ENCODE measurements around the gene ESRP2. TPM values are rescaled to one million over a fixed set of nuclear protein-coding genes. Genes with fewer than 3 reads are reported as not detected.

Gene ESRP2
- total RNA-seq, 1 donor from 2014 or later = 5.4 TPM

- Mint-ChIP-seq H3K4me1 (no peaks in the 10 kb centered on the region), H3K4me3 (no peak overlapping the region), H3K27ac (no peak overlapping the region), H3K36me3 (peaks cover 47% of the 10 kb centered on the region), H3K27me3 (ENCODE audit: insufficient read depth, low read depth) (no peaks in the 10 kb centered on the region), H3K9me3 (peaks cover 2% of the 10 kb centered on the region)
- Histone ChIP-seq H3K36me3 (peaks cover 7% of the 10 kb centered on the region), H3K4me2 (no peak overlapping the region), H3K4me1 (no peaks in the 10 kb centered on the region), H2AFZ (replicated peaks) (no peak overlapping the region), H3K27ac (no peak overlapping the region), H4K20me1 (ENCODE audit: low read depth) (no peaks in the 10 kb centered on the region), H3K9ac (no peak overlapping the region), H3K27me3 (no peaks in the 10 kb centered on the region), H3K4me3 (no peak overlapping the region), H3K9me3 (ENCODE audit: low read depth) (no peaks in the 10 kb centered on the region), H3F3A (ENCODE audit: low read depth) (no peaks in the 10 kb centered on the region), H3K79me2 (ENCODE audit: low read depth) (no peaks in the 10 kb centered on the region)
- DNase-seq (ENCODE audit: low spot score) = no peak
- TF ChIP-seq, protein P1, sequence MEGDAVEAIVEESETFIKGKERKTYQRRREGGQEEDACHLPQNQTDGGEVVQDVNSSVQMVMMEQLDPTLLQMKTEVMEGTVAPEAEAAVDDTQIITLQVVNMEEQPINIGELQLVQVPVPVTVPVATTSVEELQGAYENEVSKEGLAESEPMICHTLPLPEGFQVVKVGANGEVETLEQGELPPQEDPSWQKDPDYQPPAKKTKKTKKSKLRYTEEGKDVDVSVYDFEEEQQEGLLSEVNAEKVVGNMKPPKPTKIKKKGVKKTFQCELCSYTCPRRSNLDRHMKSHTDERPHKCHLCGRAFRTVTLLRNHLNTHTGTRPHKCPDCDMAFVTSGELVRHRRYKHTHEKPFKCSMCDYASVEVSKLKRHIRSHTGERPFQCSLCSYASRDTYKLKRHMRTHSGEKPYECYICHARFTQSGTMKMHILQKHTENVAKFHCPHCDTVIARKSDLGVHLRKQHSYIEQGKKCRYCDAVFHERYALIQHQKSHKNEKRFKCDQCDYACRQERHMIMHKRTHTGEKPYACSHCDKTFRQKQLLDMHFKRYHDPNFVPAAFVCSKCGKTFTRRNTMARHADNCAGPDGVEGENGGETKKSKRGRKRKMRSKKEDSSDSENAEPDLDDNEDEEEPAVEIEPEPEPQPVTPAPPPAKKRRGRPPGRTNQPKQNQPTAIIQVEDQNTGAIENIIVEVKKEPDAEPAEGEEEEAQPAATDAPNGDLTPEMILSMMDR (IDR thresholded peaks at IDR 0.05) = no peak
- TF ChIP-seq EZH2 (IDR thresholded peaks at IDR 0.05) (no peak), EZH2phosphoT487 (IDR thresholded peaks at IDR 0.05) (no peak)
These were observed 49.0 kb downstream of the ESRP2 start for GRCh38 chr16:68186877-68187276.

- Histone ChIP-seq H2AFZ (replicated peaks) (no peak overlapping the region), H3K4me2 (no peak overlapping the region), H3K4me1 (no peaks in the 10 kb centered on the region), H3K36me3 (peaks cover 7% of the 10 kb centered on the region), H3K9me3 (ENCODE audit: low read depth) (no peaks in the 10 kb centered on the region), H3F3A (ENCODE audit: low read depth) (no peaks in the 10 kb centered on the region), H3K79me2 (ENCODE audit: low read depth) (no peaks in the 10 kb centered on the region), H3K27me3 (no peaks in the 10 kb centered on the region), H3K27ac (no peak overlapping the region), H3K4me3 (no peak overlapping the region), H4K20me1 (ENCODE audit: low read depth) (no peaks in the 10 kb centered on the region), H3K9ac (no peak overlapping the region)
- H3K36me3 Mint-ChIP-seq = peaks cover 40% of the 10 kb centered on the region
- H3K4me1 Mint-ChIP-seq = no peaks in the 10 kb centered on the region
- peaks cover 2% of the 10 kb centered on the region for H3K9me3 Mint-ChIP-seq
- no peak for DNase-seq (ENCODE audit: low spot score)
- H3K27ac Mint-ChIP-seq = no peak overlapping the region
- no peaks in the 10 kb centered on the region for H3K27me3 Mint-ChIP-seq (ENCODE audit: insufficient read depth, low read depth)
- H3K4me3 Mint-ChIP-seq = no peak overlapping the region
- TF ChIP-seq, protein P1 (IDR thresholded peaks at IDR 0.05) = no peak
- TF ChIP-seq EZH2 (IDR thresholded peaks at IDR 0.05) (no peak), EZH2phosphoT487 (IDR thresholded peaks at IDR 0.05) (no peak)
These were observed 52.9 kb downstream of the ESRP2 start for GRCh38 chr16:68183046-68183445.

DNA sequence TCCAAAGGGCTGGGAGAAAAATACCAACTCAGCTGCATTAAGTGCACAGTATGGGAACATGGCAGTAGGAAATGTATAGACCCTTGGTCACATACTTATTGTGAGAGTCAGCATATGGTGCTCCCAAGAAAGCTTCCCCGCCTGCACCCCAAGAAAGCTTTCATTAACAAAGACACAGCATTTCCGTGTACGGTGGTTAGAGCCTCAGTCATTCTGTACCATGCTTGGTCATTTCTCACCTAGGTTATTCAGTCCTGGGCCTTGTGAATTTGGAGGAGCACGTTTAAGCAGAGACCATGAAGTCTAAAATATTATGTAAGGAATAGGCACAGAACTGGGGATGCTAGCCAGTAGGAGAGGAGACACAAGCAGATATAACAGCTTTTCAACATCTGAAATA is 56.1 kb downstream of the ESRP2 start:
- H2AFZ ChIP-seq (replicated peaks) = no peak overlapping the region
- H3F3A ChIP-seq (ENCODE audit: low read depth) = no peaks in the 10 kb centered on the region
- no peak overlapping the region for H3K27ac Mint-ChIP-seq
- H3K9me3 ChIP-seq (ENCODE audit: low read depth) = no peaks in the 10 kb centered on the region
- no peaks in the 10 kb centered on the region for H4K20me1 ChIP-seq (ENCODE audit: low read depth)
- H3K36me3 Mint-ChIP-seq = peaks cover 30% of the 10 kb centered on the region
- H3K4me3 Mint-ChIP-seq = no peak overlapping the region
- H3K27me3 Mint-ChIP-seq (ENCODE audit: insufficient read depth, low read depth) = no peaks in the 10 kb centered on the region
- no peaks in the 10 kb centered on the region for H3K4me1 ChIP-seq
- no peaks in the 10 kb centered on the region for H3K4me1 Mint-ChIP-seq
- no peak overlapping the region for H3K4me3 ChIP-seq
- H3K27me3 ChIP-seq = no peaks in the 10 kb centered on the region
- H3K9ac ChIP-seq = no peak overlapping the region
- no peaks in the 10 kb centered on the region for H3K9me3 Mint-ChIP-seq
- H3K79me2 ChIP-seq (ENCODE audit: low read depth) = no peaks in the 10 kb centered on the region
- peaks cover 7% of the 10 kb centered on the region for H3K36me3 ChIP-seq
- no peak for DNase-seq (ENCODE audit: low spot score)
- no peak overlapping the region for H3K4me2 ChIP-seq
- no peak overlapping the region for H3K27ac ChIP-seq
- TF ChIP-seq EZH2phosphoT487 (IDR thresholded peaks at IDR 0.05) (no peak), EZH2 (IDR thresholded peaks at IDR 0.05) (no peak)
- TF ChIP-seq, protein P1 (IDR thresholded peaks at IDR 0.05) = no peak
